SH-SY5Y (cell line): ENCODE results near the gene VAV1.

Experiments used
- GATA2 ChIP-seq: IDR thresholded peaks from 2 replicates; pipeline ENCODE4 v1.6.1; 2011; ENCODE audit warnings: mild to moderate bottlenecking, low read depth, low read length
- GATA3 ChIP-seq: IDR thresholded peaks from 2 replicates; pipeline ENCODE4 v1.6.1; 2011; ENCODE audit warnings: low read depth, mild to moderate bottlenecking, low read length, moderate library complexity

The VAV1 gene

DNA sequence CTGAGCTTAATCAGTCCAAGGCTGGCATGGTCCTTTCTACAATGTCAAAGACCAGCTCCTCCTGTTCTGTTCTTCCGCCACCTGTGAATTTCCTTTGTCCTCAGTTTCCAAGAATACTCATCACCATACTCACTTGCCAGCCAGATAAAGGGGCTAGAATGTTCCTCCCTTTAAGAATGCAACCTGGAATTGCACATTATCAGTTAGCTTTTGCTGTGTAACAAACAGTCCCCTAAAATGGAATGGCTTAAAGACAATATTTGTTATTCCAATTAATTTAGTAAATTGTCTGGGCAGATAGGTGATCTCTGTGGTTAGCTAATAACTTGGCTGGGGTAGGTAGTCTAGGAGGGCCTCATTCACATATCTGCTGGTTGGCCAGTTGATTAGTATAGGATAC, 36.0 kb downstream of the VAV1 start:
- TF ChIP-seq GATA3 (no peak), GATA2 (no peak)

DNA sequence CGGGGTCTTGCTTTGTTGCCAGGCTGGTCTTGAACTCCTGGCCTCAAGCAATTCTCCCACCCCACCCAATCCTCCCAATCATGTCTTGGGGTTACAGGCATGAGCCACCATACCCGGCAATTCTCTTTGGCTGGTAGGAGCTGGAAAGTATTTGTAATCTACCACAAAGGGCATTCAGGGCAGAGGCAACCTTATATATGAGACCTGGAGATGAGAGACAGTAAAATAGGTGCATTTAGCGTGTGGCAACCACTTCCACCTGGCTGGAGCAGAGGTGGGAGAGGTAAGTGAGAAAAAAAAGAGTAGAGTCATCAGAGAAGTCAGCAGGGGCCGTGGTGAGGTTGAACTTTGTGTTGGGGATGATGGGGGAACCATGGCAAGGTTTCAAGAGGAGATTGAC, 36.8 kb downstream of the VAV1 start:
- TF ChIP-seq GATA2 (no peak), GATA3 (no peak)

- TF ChIP-seq GATA2 (no peak), GATA3 (no peak)
Observed at GRCh38 chr19:6811378-6811777, 38.9 kb downstream of the VAV1 start.

- no peak for TF ChIP-seq GATA3
- TF ChIP-seq GATA2 = no peak
Observed at GRCh38 chr19:6811906-6812305, 39.4 kb downstream of the VAV1 start.

- TF ChIP-seq GATA2 (no peak), GATA3 (no peak)
Observed at GRCh38 chr19:6812612-6813011, 40.1 kb downstream of the VAV1 start.

- no peak for TF ChIP-seq GATA3
- TF ChIP-seq GATA2 = no peak
Observed at GRCh38 chr19:6813659-6814058, 41.2 kb downstream of the VAV1 start.

DNA sequence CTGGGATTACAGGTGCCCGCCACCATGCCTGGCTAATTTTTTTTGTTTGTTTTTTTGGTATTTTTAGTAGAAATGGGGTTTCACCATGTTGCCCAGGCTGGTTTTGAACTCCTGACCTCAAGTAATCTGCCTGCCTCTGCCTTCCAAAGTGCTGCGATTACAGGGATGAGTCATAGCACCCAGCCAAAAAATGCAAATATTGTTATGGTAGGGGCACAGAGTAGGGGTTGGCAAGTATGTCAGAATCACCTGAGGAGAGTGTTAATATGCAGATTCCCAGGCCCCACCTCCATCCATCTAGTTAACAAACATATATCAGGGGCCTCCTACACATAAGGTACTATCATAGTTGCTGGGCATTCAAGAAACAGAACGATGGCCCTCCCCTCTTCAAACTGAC, 44.7 kb downstream of the VAV1 start:
- TF ChIP-seq GATA3 (no peak), GATA2 (no peak)

- no peak for TF ChIP-seq GATA3
- TF ChIP-seq GATA2 = no peak
Observed at GRCh38 chr19:6818246-6818645, 45.7 kb downstream of the VAV1 start.

- no peak for TF ChIP-seq GATA2
- TF ChIP-seq GATA3 = no peak
Observed at GRCh38 chr19:6819323-6819722, 46.8 kb downstream of the VAV1 start.

DNA sequence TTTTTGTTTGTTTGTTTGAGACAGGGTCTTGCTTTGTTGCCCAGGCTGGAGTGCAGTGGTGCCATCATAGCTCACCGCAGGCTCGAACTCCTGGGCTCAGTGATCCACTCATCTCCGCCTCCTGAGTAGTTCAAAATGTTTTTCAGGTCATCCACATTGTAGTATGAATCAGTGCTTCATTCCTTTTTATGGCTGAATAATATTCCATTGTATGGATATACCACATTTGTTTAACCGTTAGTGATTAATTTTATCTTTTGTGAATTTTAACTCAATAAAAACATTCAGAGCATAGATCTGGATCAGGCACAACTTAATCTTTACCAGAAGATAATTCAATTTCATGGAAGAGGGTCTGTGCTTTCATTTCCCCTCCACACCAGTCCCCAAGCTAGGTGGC, 47.7 kb downstream of the VAV1 start:
- no peak for TF ChIP-seq GATA3

- no peak for TF ChIP-seq GATA2
Observed at GRCh38 chr19:6821639-6822310, 49.3 kb downstream of the VAV1 start.

DNA sequence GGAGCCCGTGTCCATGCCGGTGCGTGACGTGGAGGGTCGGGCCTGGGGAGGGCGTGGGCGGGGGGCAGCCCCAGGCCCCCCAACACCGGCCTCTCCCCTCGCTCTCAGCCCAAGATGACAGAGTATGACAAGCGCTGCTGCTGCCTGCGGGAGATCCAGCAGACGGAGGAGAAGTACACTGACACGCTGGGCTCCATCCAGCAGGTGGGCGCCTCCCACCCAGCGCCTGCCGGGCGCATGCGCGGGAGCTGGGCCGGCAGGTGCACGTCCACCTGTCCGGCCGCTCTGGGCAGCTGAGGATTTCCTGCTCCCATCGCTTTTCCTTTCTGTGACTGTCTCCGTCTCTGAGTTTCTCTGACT, 49.8 kb downstream of the VAV1 start:
- TF ChIP-seq GATA3 (no peak), GATA2 (no peak)

- TF ChIP-seq GATA2 = no peak
- TF ChIP-seq GATA3 = no peak
Observed at GRCh38 chr19:6825076-6825774, 52.7 kb downstream of the VAV1 start.

GRCh38 chr19:6826281-6826920, 53.9 kb downstream of the VAV1 start:
- no peak for TF ChIP-seq GATA2
- no peak for TF ChIP-seq GATA3

- TF ChIP-seq GATA3 (no peak), GATA2 (no peak)
Observed at GRCh38 chr19:6828306-6828697, 55.8 kb downstream of the VAV1 start.

DNA sequence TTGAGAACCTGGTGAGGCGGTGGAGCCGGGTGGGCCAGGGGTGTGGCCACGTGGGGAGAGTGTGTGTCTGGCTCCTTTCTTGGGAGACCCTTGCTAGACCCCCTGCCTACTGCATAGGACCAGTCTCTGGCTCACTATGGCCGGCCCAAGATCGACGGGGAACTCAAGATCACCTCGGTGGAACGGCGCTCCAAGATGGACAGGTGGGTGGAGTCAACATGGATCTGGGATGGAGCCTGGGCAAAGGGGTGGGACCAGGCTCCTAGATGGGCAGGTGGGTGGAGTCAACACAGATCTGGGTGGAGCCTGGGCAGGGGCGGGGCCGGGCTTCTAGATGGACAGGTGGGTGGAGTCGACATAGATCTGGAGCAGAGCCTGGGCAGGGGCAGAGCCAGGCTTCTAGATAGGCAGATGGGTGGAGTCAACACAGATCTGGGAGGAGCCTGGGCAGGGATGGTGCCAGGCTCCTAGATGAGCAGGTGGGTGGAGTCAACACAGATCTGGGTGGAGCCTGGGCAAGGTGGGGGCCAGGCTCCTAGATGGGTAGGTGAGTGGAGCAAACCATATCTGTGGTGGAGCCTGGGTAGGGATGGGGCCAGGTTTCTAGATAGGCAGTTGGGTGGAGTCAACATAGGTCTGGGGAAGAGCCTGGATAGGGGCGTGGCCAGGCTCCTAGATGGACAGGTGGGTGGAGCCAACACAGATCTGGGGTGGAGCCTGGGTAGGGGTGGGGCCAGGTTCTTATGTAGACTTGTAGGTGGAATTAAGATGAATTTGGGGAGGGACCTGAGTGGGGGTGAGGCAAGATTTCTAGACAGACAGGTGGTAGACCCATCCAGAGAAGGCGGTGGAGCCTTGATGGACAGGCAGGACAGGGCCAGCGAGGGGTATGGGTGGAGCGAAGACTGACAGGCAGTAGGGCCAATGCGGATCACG, 56.5 kb downstream of the VAV1 start:
- TF ChIP-seq GATA2 = no peak
- no peak for TF ChIP-seq GATA3
